HFFc6 (cell line): Measurements from ENCODE around the gene SPATA12. TPM values are rescaled to one million over a fixed set of nuclear protein-coding genes. Genes with fewer than 3 reads are reported as not detected.

ENCODE experiments used
- DNase-seq: peaks from one replicate; pipeline ENCODE4 v3.0.0-alpha.2; 2018
- H3K27ac Mint-ChIP-seq: 2 replicates; pipeline ENCODE4 v1.8.0; 2020; ENCODE audit warnings: mild to moderate bottlenecking, mixed read lengths
- H3K27me3 Mint-ChIP-seq: 2 replicates; pipeline ENCODE4 v1.8.0; 2021; ENCODE audit warnings: mild to moderate bottlenecking, moderate library complexity, mixed read lengths; ENCODE audit not compliant: insufficient read depth
- H3K36me3 Mint-ChIP-seq: 2 replicates; pipeline ENCODE4 v1.8.0; 2021; ENCODE audit warnings: low read depth, mixed read lengths
- H3K4me1 Mint-ChIP-seq: 2 replicates; pipeline ENCODE4 v1.8.0; 2020; ENCODE audit warnings: low read depth, mixed read lengths
- H3K4me3 Mint-ChIP-seq: 2 replicates; pipeline ENCODE4 v1.8.0; 2020; ENCODE audit warnings: mild to moderate bottlenecking, moderate library complexity, mixed read lengths
- H3K9me3 Mint-ChIP-seq: 2 replicates; pipeline ENCODE4 v1.8.0; 2020; ENCODE audit warnings: mild to moderate bottlenecking, mixed read lengths
- total RNA-seq, 6 experiments: library from RNA; stranded (reverse); fragmentation: NEBNext Ultra II Directional; extraction: Animal tissue kit (Norgen Biotek cat#: 25700); gene quantifications; 2 replicates in 1 of 6; 3 replicates in 5 of 6; pipeline ENCODE4 v1.2.3, GENCODE V29; 2021
- TF ChIP-seq, protein P1 (sequence below): fragments of 200-600 bp; sonication (generic); IDR thresholded peaks from 2 replicates; pipeline ENCODE4 v1.5.0; 2021; ENCODE audit warnings: antibody characterized with exemption, mild to moderate bottlenecking

The SPATA12 gene
- total RNA-seq, 6 experiments from 2014 or later = not detected

GRCh38 chr3:57041674-57042073 lies 18.8 kb upstream of the SPATA12 start:
- Mint-ChIP-seq H3K36me3 (no peaks in the 10 kb centered on the region), H3K4me1 (no peaks in the 10 kb centered on the region), H3K27me3 (peaks cover 38% of the 10 kb centered on the region), H3K4me3 (no peak overlapping the region), H3K9me3 (no peaks in the 10 kb centered on the region), H3K27ac (no peak overlapping the region)
- TF ChIP-seq, protein P1, sequence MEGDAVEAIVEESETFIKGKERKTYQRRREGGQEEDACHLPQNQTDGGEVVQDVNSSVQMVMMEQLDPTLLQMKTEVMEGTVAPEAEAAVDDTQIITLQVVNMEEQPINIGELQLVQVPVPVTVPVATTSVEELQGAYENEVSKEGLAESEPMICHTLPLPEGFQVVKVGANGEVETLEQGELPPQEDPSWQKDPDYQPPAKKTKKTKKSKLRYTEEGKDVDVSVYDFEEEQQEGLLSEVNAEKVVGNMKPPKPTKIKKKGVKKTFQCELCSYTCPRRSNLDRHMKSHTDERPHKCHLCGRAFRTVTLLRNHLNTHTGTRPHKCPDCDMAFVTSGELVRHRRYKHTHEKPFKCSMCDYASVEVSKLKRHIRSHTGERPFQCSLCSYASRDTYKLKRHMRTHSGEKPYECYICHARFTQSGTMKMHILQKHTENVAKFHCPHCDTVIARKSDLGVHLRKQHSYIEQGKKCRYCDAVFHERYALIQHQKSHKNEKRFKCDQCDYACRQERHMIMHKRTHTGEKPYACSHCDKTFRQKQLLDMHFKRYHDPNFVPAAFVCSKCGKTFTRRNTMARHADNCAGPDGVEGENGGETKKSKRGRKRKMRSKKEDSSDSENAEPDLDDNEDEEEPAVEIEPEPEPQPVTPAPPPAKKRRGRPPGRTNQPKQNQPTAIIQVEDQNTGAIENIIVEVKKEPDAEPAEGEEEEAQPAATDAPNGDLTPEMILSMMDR = no peak
- DNase-seq = no peak

DNA sequence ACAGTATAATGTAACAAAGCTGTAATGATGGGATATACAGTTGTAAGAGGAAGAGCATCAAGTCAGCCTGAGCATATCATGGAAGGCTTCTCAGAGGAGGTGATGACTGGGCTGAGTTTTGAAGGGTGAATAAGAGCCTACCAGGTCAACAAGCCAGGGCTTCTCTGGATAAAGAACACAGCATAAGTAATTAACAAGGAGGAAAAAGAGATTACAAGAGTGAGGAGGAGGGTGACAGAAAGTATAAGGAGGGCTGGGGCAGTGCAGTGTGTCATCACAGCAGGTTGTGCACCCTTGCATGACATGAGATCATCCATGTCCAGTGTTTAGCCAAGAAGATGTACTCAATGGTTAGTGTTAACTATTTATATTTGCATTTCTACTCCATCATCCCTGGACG lies 16.9 kb upstream of the SPATA12 start:
- H3K36me3 Mint-ChIP-seq = no peaks in the 10 kb centered on the region
- H3K27me3 Mint-ChIP-seq = peaks cover 43% of the 10 kb centered on the region
- no peak overlapping the region for H3K27ac Mint-ChIP-seq
- H3K9me3 Mint-ChIP-seq = no peaks in the 10 kb centered on the region
- DNase-seq = no peak
- TF ChIP-seq, protein P1 = no peak
- H3K4me3 Mint-ChIP-seq = no peak overlapping the region
- H3K4me1 Mint-ChIP-seq = no peaks in the 10 kb centered on the region

- Mint-ChIP-seq H3K27me3 (peaks cover 46% of the 10 kb centered on the region), H3K36me3 (no peaks in the 10 kb centered on the region), H3K4me1 (no peaks in the 10 kb centered on the region), H3K9me3 (no peaks in the 10 kb centered on the region), H3K4me3 (no peak overlapping the region), H3K27ac (no peak overlapping the region)
- TF ChIP-seq, protein P1 = no peak
- DNase-seq = no peak
Measured at GRCh38 chr3:57046101-57046765, 14.2 kb upstream of the SPATA12 start.

DNA sequence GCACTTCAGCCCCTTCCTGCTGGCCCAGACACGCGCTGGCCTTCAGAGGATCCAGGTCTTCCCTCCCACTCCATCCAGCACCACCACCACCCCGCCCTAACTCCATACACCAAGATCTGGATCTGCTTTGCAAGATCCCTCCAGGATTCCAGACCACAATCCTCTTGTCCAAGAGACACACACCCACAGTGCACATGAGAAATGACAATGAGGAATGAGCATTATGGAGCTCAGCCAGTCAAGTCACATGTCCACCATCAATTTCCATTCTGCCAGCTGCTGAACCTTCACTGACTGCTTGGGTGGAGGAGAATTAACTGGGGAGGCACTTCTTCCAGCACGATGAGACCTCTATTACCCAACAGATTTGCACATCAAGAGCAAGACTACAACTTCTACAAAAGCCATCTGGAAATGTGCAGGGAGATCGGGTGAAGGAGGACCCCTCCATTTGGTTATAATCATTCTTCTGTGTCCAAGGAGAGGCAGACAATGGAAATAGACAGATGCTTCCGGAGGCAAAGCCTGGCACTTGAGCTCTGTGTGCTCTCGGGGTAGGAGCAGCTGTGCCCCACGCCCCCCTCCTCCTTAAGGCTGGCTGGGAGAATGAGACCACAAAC lies 12.3 kb upstream of the SPATA12 start:
- TF ChIP-seq, protein P1 = no peak
- no peak for DNase-seq
- H3K36me3 Mint-ChIP-seq = no peaks in the 10 kb centered on the region
- H3K27ac Mint-ChIP-seq = no peak overlapping the region
- no peaks in the 10 kb centered on the region for H3K9me3 Mint-ChIP-seq
- H3K4me3 Mint-ChIP-seq = no peak overlapping the region
- H3K27me3 Mint-ChIP-seq = peaks cover 39% of the 10 kb centered on the region
- H3K4me1 Mint-ChIP-seq = no peaks in the 10 kb centered on the region

GRCh38 chr3:57048728-57049127 lies 11.7 kb upstream of the SPATA12 start:
- Mint-ChIP-seq H3K27me3 (peaks cover 33% of the 10 kb centered on the region), H3K27ac (no peak overlapping the region), H3K36me3 (no peaks in the 10 kb centered on the region), H3K4me3 (no peak overlapping the region), H3K4me1 (no peaks in the 10 kb centered on the region), H3K9me3 (no peaks in the 10 kb centered on the region)
- TF ChIP-seq, protein P1 = no peak
- no peak for DNase-seq
